HG03575 (cell line): ENCODE measurements around the gene TCP11L1.
"Not testable (repeated sequence)": the region's sequence is repeated elsewhere in the genome, so short reads cannot be mapped to it uniquely, and the experiment has no call there.

Experiments
- ATAC-seq: cut with Tn5 transposase; IDR thresholded peaks from one replicate; pipeline ENCODE4 v1.9.1; 2021; ENCODE audit not compliant: unreplicated experiment, insufficient number of reproducible peaks, low FRiP score; ENCODE audit errors: extremely low read depth

The TCP11L1 gene

GRCh38 chr11:33062137-33062536 is 22.8 kb downstream of the TCP11L1 start:
- no peak for ATAC-seq

- peak; percentile 58 for ATAC-seq
Measured at GRCh38 chr11:33063326-33063881, 24.0 kb downstream of the TCP11L1 start.

- ATAC-seq: no peak
Measured at GRCh38 chr11:33064033-33064825, 24.9 kb downstream of the TCP11L1 start.

- ATAC-seq: no peak
Measured at GRCh38 chr11:33064866-33065265, 25.5 kb downstream of the TCP11L1 start.

GRCh38 chr11:33065445-33066178 is 26.2 kb downstream of the TCP11L1 start:
- ATAC-seq: no peak

- no peak for ATAC-seq
Measured at GRCh38 chr11:33067294-33067693, 27.9 kb downstream of the TCP11L1 start.

- no peak for ATAC-seq
Measured at GRCh38 chr11:33068611-33069340, 29.4 kb downstream of the TCP11L1 start.

- ATAC-seq: no peak
Measured at GRCh38 chr11:33072465-33072864, 33.1 kb downstream of the TCP11L1 start.

- ATAC-seq: no peak
Measured at GRCh38 chr11:33083918-33084317, 44.5 kb downstream of the TCP11L1 start.

GRCh38 chr11:33086017-33086416 is 46.6 kb downstream of the TCP11L1 start:
- ATAC-seq: no peak

GRCh38 chr11:33089776-33090175 is 50.4 kb downstream of the TCP11L1 start:
- no peak for ATAC-seq

- no peak for ATAC-seq
Measured at GRCh38 chr11:33094157-33094556, 54.8 kb downstream of the TCP11L1 start.

- no peak for ATAC-seq
Measured at GRCh38 chr11:33103836-33104235, 64.5 kb downstream of the TCP11L1 start.

GRCh38 chr11:33109294-33109895 is 70.0 kb downstream of the TCP11L1 start:
- no peak for ATAC-seq

GRCh38 chr11:33110083-33110482 is 70.7 kb downstream of the TCP11L1 start:
- ATAC-seq: no peak

- ATAC-seq: no peak
Measured at GRCh38 chr11:33116535-33116934, 77.2 kb downstream of the TCP11L1 start.

GRCh38 chr11:33122696-33123095 is 83.3 kb downstream of the TCP11L1 start:
- not testable (repeated sequence) for ATAC-seq
